GM18519 (cell line): ENCODE results near the gene NEURL2.

Experiments used
- ATAC-seq: cut with Tn5 transposase; IDR thresholded peaks from one replicate; pipeline ENCODE4 v1.9.1; 2021; ENCODE audit warnings: mild to moderate bottlenecking, moderate library complexity; ENCODE audit not compliant: unreplicated experiment, low FRiP score

Gene NEURL2

DNA sequence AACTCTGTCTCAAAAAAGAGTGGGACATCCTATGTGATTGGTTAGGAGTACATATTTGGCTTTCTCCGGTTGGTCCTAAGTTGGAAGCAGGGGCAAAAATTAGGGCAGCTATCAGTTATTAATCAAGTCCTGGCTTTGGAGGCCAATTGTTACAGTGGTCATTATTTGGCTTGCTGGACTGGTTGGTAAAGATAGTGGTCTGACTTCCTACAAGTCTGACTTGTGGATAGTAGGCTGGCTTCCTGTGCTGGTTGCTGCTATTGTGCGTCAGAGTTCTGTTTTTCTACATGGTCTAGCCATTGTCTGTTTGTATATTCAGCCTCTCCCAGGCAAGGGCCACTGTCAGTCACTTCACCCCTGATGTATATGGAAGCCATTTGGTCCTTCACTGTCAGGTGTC, 40.8 kb downstream of the NEURL2 start:
- ATAC-seq: no peak

DNA sequence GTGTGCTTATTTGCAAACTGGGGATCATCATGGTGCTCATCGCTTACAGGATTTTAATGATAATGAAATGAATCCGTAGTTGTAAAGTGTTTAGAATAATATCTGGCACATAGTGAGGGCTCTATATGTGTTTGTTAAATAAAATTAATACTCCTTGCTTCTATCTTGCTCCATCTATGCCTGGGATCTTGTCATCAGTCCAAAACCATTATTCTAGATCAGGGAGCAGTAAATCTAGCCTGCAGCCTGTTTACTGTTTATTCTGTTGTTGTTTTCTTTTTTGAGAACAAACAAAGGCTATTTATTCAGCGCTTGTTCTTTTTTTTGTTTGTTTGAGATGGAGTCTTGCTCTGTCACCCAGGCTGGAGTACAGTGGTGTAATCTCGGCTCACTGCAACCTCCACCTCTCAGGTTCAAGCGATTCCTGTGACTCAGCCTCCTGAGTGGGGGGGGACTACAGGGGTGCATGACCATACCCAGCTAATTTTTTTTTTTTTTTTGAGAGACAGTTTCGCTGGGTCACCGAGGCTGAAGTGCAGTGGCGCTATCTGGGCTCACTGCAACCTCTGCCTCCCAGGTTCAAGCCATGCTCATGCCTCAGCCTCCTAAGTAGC, 41.9 kb downstream of the NEURL2 start:
- ATAC-seq: no peak

DNA sequence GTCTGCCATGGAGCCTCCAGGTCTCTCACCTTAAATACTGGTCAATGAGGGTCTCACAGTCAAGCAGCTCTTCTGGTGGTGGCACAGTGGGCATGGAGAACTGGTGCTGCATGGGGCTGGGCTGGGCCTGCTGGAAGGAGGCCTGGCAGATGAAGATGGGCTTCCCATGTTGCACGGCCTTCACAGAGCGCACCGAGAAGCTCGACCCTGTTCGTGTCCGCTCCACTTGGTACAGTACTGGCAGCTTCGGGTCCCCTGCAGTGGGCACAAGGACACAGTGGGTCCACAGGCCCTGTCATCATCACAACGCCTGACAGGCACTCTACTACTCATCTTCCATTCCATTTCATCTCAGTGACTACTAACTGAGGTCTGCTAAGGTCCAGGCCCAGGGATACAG, 42.6 kb downstream of the NEURL2 start:
- ATAC-seq: no peak

DNA sequence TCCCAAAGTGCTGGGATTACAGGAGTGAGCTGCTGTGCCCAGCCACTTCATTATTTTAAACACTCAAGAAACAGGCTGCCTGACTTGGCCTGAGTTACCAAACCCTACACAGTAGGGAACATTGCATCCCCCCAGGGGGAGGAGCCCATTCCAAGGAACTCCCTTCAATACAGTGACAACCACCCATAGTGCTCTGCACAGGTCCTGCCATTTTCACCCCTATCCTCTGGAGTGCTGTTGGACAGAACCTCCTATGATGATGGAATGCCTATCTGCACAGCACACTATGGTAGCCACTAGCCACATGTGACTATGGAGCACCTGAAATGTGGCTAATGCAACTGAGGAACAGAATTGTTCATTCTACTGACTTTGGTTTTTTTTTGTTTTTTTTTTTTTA, 45.6 kb downstream of the NEURL2 start:
- no peak for ATAC-seq

DNA sequence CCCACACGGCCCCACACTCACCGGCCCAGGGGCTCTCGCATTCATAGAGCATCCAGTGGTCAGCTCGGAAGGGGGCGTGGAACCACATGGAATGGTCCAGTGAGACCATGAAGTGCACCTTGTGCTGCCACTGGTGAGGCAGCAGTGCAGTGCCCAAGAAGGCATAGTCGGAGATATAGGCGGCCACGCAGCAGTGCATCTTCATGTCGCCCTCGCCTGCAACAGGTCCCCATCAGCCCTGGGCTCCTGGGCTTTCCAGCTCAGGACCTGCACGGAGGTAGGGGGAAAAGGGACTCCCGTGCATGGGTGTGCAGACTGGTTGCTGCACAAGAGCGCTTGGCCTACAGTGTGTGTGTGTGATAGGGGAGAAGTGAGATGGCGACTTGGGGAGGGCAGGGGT, 47.5 kb downstream of the NEURL2 start:
- ATAC-seq: no peak

DNA sequence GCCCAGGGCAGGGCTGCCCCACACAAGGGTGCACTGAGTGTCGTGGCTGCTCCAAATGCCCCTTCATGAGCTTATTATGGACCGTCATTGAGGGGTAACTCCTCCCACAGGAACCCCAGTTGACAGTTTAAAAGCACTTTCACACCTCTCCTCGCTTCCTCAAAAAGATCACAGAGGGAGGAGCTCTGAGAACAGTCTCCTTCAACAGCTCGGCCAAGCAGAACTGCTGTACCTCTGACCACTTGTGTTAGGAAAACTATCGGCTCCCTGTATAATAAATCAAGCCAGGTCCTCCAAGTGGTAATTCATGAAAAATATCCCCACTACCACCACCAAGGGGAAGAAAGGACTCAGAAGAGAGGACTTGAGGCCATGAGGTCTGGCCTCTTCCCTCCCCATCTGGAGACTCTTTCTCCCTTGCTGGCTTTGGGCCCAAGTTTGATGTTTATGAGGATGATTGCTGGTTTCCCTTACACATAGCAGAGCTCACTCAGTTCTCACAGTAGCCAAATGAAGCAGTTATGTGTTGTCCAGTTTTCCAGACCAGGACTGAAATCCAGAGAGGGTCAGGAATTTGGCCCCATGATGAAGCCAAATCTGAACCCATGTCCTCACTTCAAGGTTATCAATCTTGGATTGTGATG, 48.7 kb downstream of the NEURL2 start:
- no peak for ATAC-seq

DNA sequence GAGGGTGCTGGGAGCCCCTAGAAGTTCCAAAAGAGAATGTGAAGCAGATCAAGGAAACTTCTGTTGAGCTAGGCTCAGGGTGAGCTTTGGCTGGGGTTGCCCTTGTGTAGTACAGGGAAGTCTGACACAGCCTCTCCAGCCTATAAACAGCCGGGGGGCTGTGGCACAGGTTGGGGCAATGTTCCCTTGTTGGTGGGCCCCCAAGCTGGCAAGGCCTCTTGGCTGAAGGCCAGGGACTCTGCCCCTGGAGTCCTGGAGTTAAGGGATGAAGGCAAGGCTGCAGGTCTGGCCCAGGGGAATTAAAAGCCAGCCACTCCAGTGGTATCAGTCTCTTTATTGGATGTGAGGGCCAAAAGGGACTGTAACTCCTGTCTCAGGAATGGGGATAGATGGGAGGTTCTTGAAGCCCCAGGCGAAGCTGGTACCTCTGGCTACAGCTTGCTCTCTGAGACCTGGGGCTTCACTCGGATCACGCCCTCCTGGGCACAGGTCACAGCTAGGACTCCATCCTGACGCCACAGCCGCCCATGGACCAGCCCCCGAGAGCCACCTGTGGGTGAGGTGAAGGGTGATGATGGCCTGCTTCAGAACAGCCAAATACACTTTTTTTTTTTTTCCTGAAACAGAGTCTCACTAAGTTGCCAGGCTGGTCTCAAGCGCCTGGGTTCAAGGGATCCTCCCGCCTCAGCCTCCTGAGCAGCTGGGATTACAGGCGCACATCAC, 49.4 kb downstream of the NEURL2 start:
- no peak for ATAC-seq

DNA sequence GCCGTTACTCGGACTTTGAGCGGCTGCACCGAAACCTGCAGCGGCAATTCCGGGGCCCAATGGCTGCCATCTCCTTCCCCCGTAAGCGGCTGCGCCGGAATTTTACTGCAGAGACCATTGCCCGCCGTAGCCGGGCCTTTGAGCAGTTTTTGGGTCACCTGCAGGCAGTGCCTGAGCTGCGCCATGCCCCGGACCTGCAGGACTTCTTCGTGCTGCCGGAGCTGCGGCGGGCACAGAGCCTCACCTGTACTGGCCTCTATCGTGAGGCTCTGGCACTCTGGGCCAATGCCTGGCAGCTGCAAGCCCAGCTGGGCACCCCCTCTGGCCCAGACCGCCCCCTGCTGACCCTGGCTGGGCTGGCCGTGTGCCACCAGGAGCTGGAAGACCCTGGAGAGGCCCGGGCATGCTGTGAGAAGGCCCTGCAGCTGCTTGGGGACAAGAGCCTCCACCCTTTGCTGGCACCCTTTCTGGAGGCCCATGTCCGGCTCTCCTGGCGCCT, 50.3 kb downstream of the NEURL2 start:
- ATAC-seq: no peak
